Smooth muscle cell (in vitro differentiated cells): ENCODE data around the gene SETD2. TPM values are rescaled to one million over a fixed set of nuclear protein-coding genes. Genes with fewer than 3 reads are reported as not detected.

ENCODE experiments used
- DNase-seq: peaks from one replicate; lab custom pipeline; 2025; ENCODE audit not compliant: unreplicated experiment; lab: John Stamatoyannopoulos, UW
- H2AFZ ChIP-seq: fragments of 200-600 bp; sonication (generic); 2 replicates; pipeline ENCODE4 v1.6.0; 2016; ENCODE audit warnings: antibody characterized with exemption, low read depth, mild to moderate bottlenecking
- H3F3A ChIP-seq: fragments of 200-600 bp; sonication (generic); 2 replicates; pipeline ENCODE4 v1.6.0; 2017; ENCODE audit warnings: antibody characterized with exemption, low read depth
- H3K27ac ChIP-seq: fragments of 200-600 bp; sonication (generic); 2 replicates; pipeline ENCODE4 v1.5.1; 2016; ENCODE audit warnings: low read depth, mild to moderate bottlenecking
- H3K27me3 ChIP-seq: fragments of 200-600 bp; sonication (generic); 2 replicates; pipeline ENCODE4 v1.6.1; 2016; ENCODE audit warnings: low read depth, mild to moderate bottlenecking
- H3K36me3 ChIP-seq: fragments of 200-600 bp; sonication (generic); 2 replicates; pipeline ENCODE4 v1.5.1; 2016; ENCODE audit warnings: low read depth
- H3K4me1 ChIP-seq: fragments of 200-600 bp; sonication (generic); 2 replicates; pipeline ENCODE4 v1.5.1; 2016; ENCODE audit warnings: low read depth
- H3K4me2 ChIP-seq: fragments of 200-600 bp; sonication (generic); 2 replicates; pipeline ENCODE4 v1.6.0; 2016; ENCODE audit warnings: mild to moderate bottlenecking
- H3K4me3 ChIP-seq: fragments of 200-600 bp; sonication (generic); 2 replicates; pipeline ENCODE4 v1.5.1; 2016; ENCODE audit warnings: mild to moderate bottlenecking
- H3K79me2 ChIP-seq: fragments of 200-600 bp; sonication (generic); 2 replicates; pipeline ENCODE4 v1.6.0; 2016; ENCODE audit warnings: low read depth, mild to moderate bottlenecking
- H3K9ac ChIP-seq: fragments of 200-600 bp; sonication (generic); 2 replicates; pipeline ENCODE4 v1.6.0; 2016; ENCODE audit warnings: low read depth
- H3K9me3 ChIP-seq: fragments of 200-600 bp; sonication (generic); replicated peaks from 2 replicates; pipeline ENCODE4 v1.5.1; 2016; ENCODE audit warnings: low read depth
- H4K20me1 ChIP-seq: fragments of 200-600 bp; sonication (generic); 2 replicates; pipeline ENCODE4 v1.6.0; 2016; ENCODE audit warnings: low read depth
- CTCF ChIP-seq: fragments of 200-600 bp; sonication (generic); IDR thresholded peaks from 2 replicates; pipeline ENCODE4 v1.5.1; 2017; ENCODE audit warnings: borderline replicate concordance, mild to moderate bottlenecking, antibody characterized with exemption; ENCODE audit not compliant: insufficient read depth, poor library complexity, severe bottlenecking
- WGBS: methylation state at CpG from one replicate; pipeline ENCODE4 v1.1.7; 2016; ENCODE audit warnings: low lambda C conversion rate; 5-methylcytosine and 5-hydroxymethylcytosine counted together
- polyA plus RNA-seq: library from polyadenylated mRNA; unstranded; fragments of >200 nt; fragmentation: Nextera tagmentation; extraction: Ambion mirVana; gene quantifications from 2 replicates; pipeline ENCODE4 v1.2.1, GENCODE V29; 2016
- total RNA-seq: library from RNA; depleted of rRNA; stranded (reverse); fragments of >200 nt; gene quantifications from 2 replicates; pipeline ENCODE4 v1.2.3, GENCODE V29; 2014

The SETD2 gene
- total and polyA plus RNA-seq, 2 experiments from 2014 or later = 8.3 to 28.4 TPM

GRCh38 chr3:47176582-47176981, 12.7 kb upstream of the SETD2 start:
- Histone ChIP-seq H4K20me1 (no peaks in the 10 kb centered on the region), H3K9ac (no peak overlapping the region), H3K9me3 (no peaks in the 10 kb centered on the region), H3K4me3 (no peak overlapping the region), H3F3A (no peaks in the 10 kb centered on the region), H2AFZ (no peak overlapping the region), H3K4me2 (no peak overlapping the region), H3K4me1 (no peaks in the 10 kb centered on the region), H3K36me3 (no peaks in the 10 kb centered on the region), H3K27ac (no peak overlapping the region), H3K27me3 (no peaks in the 10 kb centered on the region), H3K79me2 (peaks cover under 1% of the 10 kb centered on the region)
- no peak for DNase-seq
- TF ChIP-seq CTCF = no peak
- WGBS = over 99% methylated on average over 5 of the region's 5 CpGs

GRCh38 chr3:47163169-47164006, 525 bp downstream of the SETD2 start:
- under 1% methylated on average over 77 of the region's 106 CpGs for WGBS
- TF ChIP-seq CTCF = peak; percentile 3
- no peaks in the 10 kb centered on the region for H3K27me3 ChIP-seq
- H3K4me1 ChIP-seq = peaks cover 23% of the 10 kb centered on the region
- H2AFZ ChIP-seq = peak overlapping the region; percentile 68
- H3F3A ChIP-seq = peaks cover 9% of the 10 kb centered on the region
- H3K27ac ChIP-seq = peak overlapping the region; percentile 84
- no peaks in the 10 kb centered on the region for H3K9me3 ChIP-seq
- peak; percentile 52 for DNase-seq
- no peaks in the 10 kb centered on the region for H3K36me3 ChIP-seq
- H3K79me2 ChIP-seq = peaks cover 89% of the 10 kb centered on the region
- H3K9ac ChIP-seq = peak overlapping the region; percentile 96
- H3K4me3 ChIP-seq = peak overlapping the region; percentile 89
- peaks cover 58% of the 10 kb centered on the region for H4K20me1 ChIP-seq
- H3K4me2 ChIP-seq = peak overlapping the region; percentile 88

GRCh38 chr3:47162697-47163168, 1.2 kb downstream of the SETD2 start:
- H2AFZ ChIP-seq = peak overlapping the region; percentile 46
- peaks cover 65% of the 10 kb centered on the region for H4K20me1 ChIP-seq
- WGBS = 5% methylated on average over 10 of the region's 10 CpGs
- TF ChIP-seq CTCF = no peak
- peak overlapping the region; percentile 96 for H3K9ac ChIP-seq
- peak overlapping the region; percentile 89 for H3K4me3 ChIP-seq
- H3K36me3 ChIP-seq = no peaks in the 10 kb centered on the region
- peaks cover 89% of the 10 kb centered on the region for H3K79me2 ChIP-seq
- no peaks in the 10 kb centered on the region for H3K9me3 ChIP-seq
- peaks cover 9% of the 10 kb centered on the region for H3F3A ChIP-seq
- peaks cover 23% of the 10 kb centered on the region for H3K4me1 ChIP-seq
- H3K27ac ChIP-seq = peak overlapping the region; percentile 84
- H3K27me3 ChIP-seq = no peaks in the 10 kb centered on the region
- peak overlapping the region; percentile 88 for H3K4me2 ChIP-seq
- DNase-seq = no peak
